SK-N-SH (cell line): ENCODE results near the gene LMAN2. TPM values are rescaled to one million over a fixed set of nuclear protein-coding genes. Genes with fewer than 3 reads are reported as not detected.

ENCODE experiments used
- CTCF ChIA-PET: fragments of 300-600, 350-600 bp; formaldehyde crosslinking; extraction: SDS; loops from one replicate; lab custom pipeline; 2021; lab: Yijun Ruan, JAX
- POLR2A ChIA-PET: fragments of 350-600 bp; sonication (Branson Sonifier 250); formaldehyde crosslinking; extraction: SDS; loops from one replicate; lab custom pipeline; 2020; ENCODE audit warnings: antibody characterized with exemption, inconsistent platforms; lab: Yijun Ruan, JAX
- DNase-seq: peaks from one replicate; pipeline ENCODE4 v3.0.0; 2012
- H2AFZ ChIP-seq: fragments of 200-600 bp; sonication (generic); 2 replicates; pipeline ENCODE4 v1.8.1; 2016; ENCODE audit warnings: antibody characterized with exemption, mild to moderate bottlenecking, low read depth
- H3F3A ChIP-seq: fragments of 200-600 bp; sonication (generic); replicated peaks from 2 replicates; pipeline ENCODE3; 2016; ENCODE audit warnings: antibody characterized with exemption, mild to moderate bottlenecking; ENCODE audit not compliant: insufficient read depth
- H3K27ac ChIP-seq, 2 experiments: fragments of 200-500 bp in 1 of 2; fragments of 200-600 bp in 1 of 2; sonication (Bioruptor generic) in 1 of 2; sonication (generic), shearing (Covaris generic) in 1 of 2; 2 replicates each; pipeline versions ENCODE4 v1.5.1 to v1.6.1; 2014 to 2016; ENCODE audit warnings: low read depth in 2 of 2, inconsistent platforms in 1 of 2, low read length in 1 of 2, mild to moderate bottlenecking in 1 of 2, mixed read lengths in 1 of 2
- H3K27me3 ChIP-seq: fragments of 200-600 bp; sonication (generic), shearing (Covaris generic); 2 replicates; pipeline ENCODE4 v1.6.1; 2016; ENCODE audit warnings: mixed run types; ENCODE audit not compliant: insufficient read depth
- H3K36me3 ChIP-seq, 2 experiments: fragments of 200-500 bp in 1 of 2; fragments of 200-600 bp in 1 of 2; sonication (Bioruptor generic) in 1 of 2; sonication (generic) in 1 of 2; replicated peaks in 1 of 2; 2 replicates each; pipeline versions ENCODE3 to v1.5.1; 2014 to 2016; ENCODE audit warnings: low read length in 1 of 2, mild to moderate bottlenecking in 1 of 2; ENCODE audit not compliant: insufficient read depth in 2 of 2, control insufficient read depth in 1 of 2
- H3K4me1 ChIP-seq, 2 experiments: fragments of 200-500 bp in 1 of 2; fragments of 200-600 bp in 1 of 2; sonication (Bioruptor generic) in 1 of 2; sonication (generic), shearing (Covaris generic) in 1 of 2; 2 replicates each; pipeline versions ENCODE4 v1.5.1 to v1.6.1; 2014 to 2016; ENCODE audit warnings: low read depth in 1 of 2, low read length in 1 of 2, mixed run types in 1 of 2; ENCODE audit not compliant: insufficient read depth in 2 of 2, control insufficient read depth in 1 of 2
- H3K4me2 ChIP-seq: fragments of 200-600 bp; sonication (generic), shearing (Covaris generic); 2 replicates; pipeline ENCODE4 v1.6.1; 2017; ENCODE audit warnings: mixed run types
- H3K4me3 ChIP-seq, 2 experiments: fragments of 200-500 bp in 1 of 2; fragments of 200-600 bp in 1 of 2; sonication (Bioruptor generic) in 1 of 2; sonication (generic), shearing (Covaris generic) in 1 of 2; 2 replicates each; pipeline versions ENCODE4 v1.5.1 to v1.8.1; 2014 to 2016; ENCODE audit warnings: low read depth in 2 of 2, inconsistent platforms in 1 of 2, low read length in 1 of 2, mild to moderate bottlenecking in 1 of 2, mixed read lengths in 1 of 2, moderate library complexity in 1 of 2
- H3K79me2 ChIP-seq: fragments of 200-600 bp; sonication (generic); 2 replicates; pipeline ENCODE4 v1.8.1; 2017; ENCODE audit warnings: mild to moderate bottlenecking; ENCODE audit not compliant: insufficient read depth
- H3K9ac ChIP-seq: fragments of 200-600 bp; sonication (generic); 2 replicates; pipeline ENCODE4 v1.6.1; 2017; ENCODE audit warnings: mixed run types
- H3K9me2 ChIP-seq: fragments of 200-600 bp; sonication (generic); 2 replicates; pipeline ENCODE4 v1.6.1; 2017; ENCODE audit warnings: mixed run types
- H3K9me3 ChIP-seq: fragments of 200-600 bp; sonication (generic); 2 replicates; pipeline ENCODE4 v1.6.1; 2017; ENCODE audit warnings: mixed run types, mild to moderate bottlenecking, moderate library complexity
- H4K20me1 ChIP-seq: fragments of 200-600 bp; sonication (generic); 2 replicates; pipeline ENCODE4 v1.6.1; 2017; ENCODE audit warnings: mild to moderate bottlenecking, mixed run types; ENCODE audit not compliant: insufficient read depth
- ELF1 ChIP-seq: IDR thresholded peaks from 2 replicates; pipeline ENCODE4 v1.4.0; 2012
- FOSL2 ChIP-seq: IDR thresholded peaks from 2 replicates; pipeline ENCODE4 v1.4.0; 2012; ENCODE audit warnings: low read depth, mild to moderate bottlenecking, moderate library complexity, borderline replicate concordance
- FOXJ3 ChIP-seq: sonication (generic); formaldehyde crosslinking; IDR thresholded peaks from 2 replicates; pipeline ENCODE4 v1.5.1; 2020; ENCODE audit warnings: mild to moderate bottlenecking, missing genetic modification reagents
- FOXM1 ChIP-seq: IDR thresholded peaks from 2 replicates; pipeline ENCODE4 v1.4.0; 2012; ENCODE audit warnings: low read depth, mild to moderate bottlenecking
- GATA2 ChIP-seq: sonication (generic); formaldehyde crosslinking; IDR thresholded peaks from 2 replicates; pipeline ENCODE4 v1.5.0; 2020; ENCODE audit warnings: mild to moderate bottlenecking, missing genetic modification reagents
- JUND ChIP-seq: IDR thresholded peaks from 2 replicates; pipeline ENCODE4 v1.4.0; 2012
- MAX ChIP-seq: IDR thresholded peaks from 2 replicates; pipeline ENCODE4 v1.4.0; 2012; ENCODE audit warnings: low read depth
- POLR2AphosphoS5 ChIP-seq: IDR thresholded peaks from 2 replicates; pipeline ENCODE4 v1.6.1; 2012; ENCODE audit warnings: low read depth, low read length
- RCOR1 ChIP-seq: fragments of 150-350 bp; IDR thresholded peaks from 2 replicates; pipeline ENCODE4 v1.6.1; 2017; ENCODE audit warnings: antibody characterized with exemption, low read length
- REST ChIP-seq: IDR thresholded peaks from 2 replicates; pipeline ENCODE4 v1.6.1; 2012; ENCODE audit warnings: mild to moderate bottlenecking, low read depth, low read length, moderate library complexity
- RFX5 ChIP-seq: IDR thresholded peaks from 2 replicates; pipeline ENCODE4 v1.6.1; 2012; ENCODE audit warnings: mild to moderate bottlenecking, improper control_type of control experiment, low read length
- RXRA ChIP-seq: IDR thresholded peaks from 2 replicates; pipeline ENCODE4 v1.4.0; 2012; ENCODE audit warnings: low read depth, mild to moderate bottlenecking, borderline replicate concordance
- TCF12 ChIP-seq: IDR thresholded peaks from 2 replicates; pipeline ENCODE4 v1.4.0; 2012
- USF2 ChIP-seq: fragments of 150-350 bp; IDR thresholded peaks from 2 replicates; pipeline ENCODE4 v1.6.1; 2017; ENCODE audit warnings: antibody characterized with exemption, low read length, low read depth, borderline replicate concordance
- ZBTB33 ChIP-seq: IDR thresholded peaks from 2 replicates; pipeline ENCODE4 v1.4.0; 2012; ENCODE audit warnings: low read depth, borderline replicate concordance
- WGBS: methylation state at CpG from one replicate; pipeline ENCODE4 v1.1.6; 2017; ENCODE audit warnings: low lambda C conversion rate; 5-methylcytosine and 5-hydroxymethylcytosine counted together
- polyA plus RNA-seq, 3 experiments: library from polyadenylated mRNA; depleted of rRNA; stranded (reverse); fragments of >200 nt; gene quantifications; 2 replicates each; pipeline ENCODE4 v1.2.3, GENCODE V29; 2012

Gene LMAN2
- polyA plus RNA-seq, 1 of the 3 experiments (the other 2 are of a cell fraction), result 500 TPM

GRCh38 chr5:177371120-177372033 lies 19.9 kb upstream of the LMAN2 start:
- H3K4me2 ChIP-seq, result peak overlapping the region; percentile 78
- WGBS, result 62% methylated on average over 12 of the region's 26 CpGs
- H3K36me3 ChIP-seq, result no peaks in the 10 kb centered on the region
- no peaks in the 10 kb centered on the region for H4K20me1 ChIP-seq
- peak overlapping the region; percentile 52 for H3K9ac ChIP-seq
- no peaks in the 10 kb centered on the region for H3K27me3 ChIP-seq
- peaks cover 5 to 29% of the 10 kb centered on the region in 2 experiments; a peak in 3 of 4 replicates for H3K4me1 ChIP-seq
- ChIA-PET CTCF (interaction anchor here (0.7 to 5.9 kb wide), 12 partner anchors 10 to 130 kb away, joined by 3 to 58 read pairs (median 12); partner anchors contain the start of genes GRK6, LMAN2 and SLC34A1), POLR2A (interaction anchor here (1.0 to 1.1 kb wide), 2 partner anchors 33 to 52 kb away, joined by 3 read pairs; no protein-coding TSS in a partner anchor)
- H3K79me2 ChIP-seq, result no peaks in the 10 kb centered on the region
- no peaks in the 10 kb centered on the region for H3K9me3 ChIP-seq
- TF ChIP-seq TCF12 (no peak), JUND (no peak), USF2 (no peak), MAX (no peak), RFX5 (no peak), FOXM1 (no peak), POLR2AphosphoS5 (no peak), ELF1 (no peak), FOXJ3 (CRISPR knock-in tag) (no peak), REST (no peak), ZBTB33 (no peak), GATA2 (no peak), RXRA (no peak), RCOR1 (no peak), FOSL2 (no peak)
- H3K27ac ChIP-seq, result peak overlapping the region in 1 of 2 experiments; percentile 24; a peak in 1 of 4 replicates
- DNase-seq, result no peak
- H3K4me3 ChIP-seq, result peak overlapping the region; percentile 55 to 56
- H3F3A ChIP-seq, result peaks cover 12% of the 10 kb centered on the region
- no peaks in the 10 kb centered on the region for H3K9me2 ChIP-seq
- no peak overlapping the region for H2AFZ ChIP-seq
